GM12878 (cell line): ENCODE results near the gene HES7.

ENCODE experiments used
- CHD2 ChIP-seq: IDR thresholded peaks from 2 replicates; pipeline ENCODE4 v1.6.1; 2011; ENCODE audit warnings: low read depth, low read length, improper control_type of control experiment, borderline replicate concordance
- CTCF ChIP-seq, 3 experiments: IDR thresholded peaks in 2 of 3; conservative IDR thresholded peaks in 1 of 3; 2 replicates each; pipeline ENCODE4 v1.5.1; 2011; ENCODE audit warnings: low read depth in 3 of 3, low read length in 3 of 3, mild to moderate bottlenecking in 3 of 3, control low read depth in 2 of 3, moderate library complexity in 2 of 3, inconsistent platforms in 1 of 3, mixed read lengths in 1 of 3; ENCODE audit not compliant: control insufficient read depth in 2 of 3, insufficient read depth in 1 of 3; ENCODE audit errors: extremely low read depth in 1 of 3
- EGR1 ChIP-seq, 2 experiments: IDR thresholded peaks; 1 replicate in 1 of 2; 2 replicates in 1 of 2; pipeline ENCODE4 v1.6.1; 2011 to 2012; ENCODE audit warnings: low read depth in 2 of 2, low read length in 2 of 2, borderline replicate concordance in 1 of 2, mild to moderate bottlenecking in 1 of 2, moderate library complexity in 1 of 2
- EP300 ChIP-seq, 2 experiments: fragments of 150-350 bp in 1 of 2; IDR thresholded peaks; 2 replicates each; pipeline ENCODE4 v1.6.1; 2011 to 2012; ENCODE audit warnings: low read depth in 2 of 2, low read length in 2 of 2, borderline replicate concordance in 1 of 2, improper control_type of control experiment in 1 of 2, inconsistent platforms in 1 of 2; ENCODE audit not compliant: control insufficient read depth in 1 of 2
- KAT2A ChIP-seq: conservative IDR thresholded peaks from 2 replicates; pipeline ENCODE4 v1.6.1; 2011; ENCODE audit warnings: low read depth, low read length; ENCODE audit not compliant: control insufficient read depth
- NBN ChIP-seq: fragments of 450-650 bp; IDR thresholded peaks from 2 replicates; pipeline ENCODE4 v1.6.1; 2016
- NFYB ChIP-seq: IDR thresholded peaks from 2 replicates; pipeline ENCODE4 v1.6.1; 2011; ENCODE audit warnings: low read depth, mild to moderate bottlenecking, low read length, improper control_type of control experiment, moderate library complexity; ENCODE audit not compliant: insufficient read depth
- POLR2AphosphoS5 ChIP-seq: IDR thresholded peaks from 2 replicates; pipeline ENCODE4 v1.6.1; 2011; ENCODE audit warnings: mild to moderate bottlenecking, low read length, inconsistent platforms
- SUZ12 ChIP-seq: fragments of 200-600 bp; sonication (generic); IDR thresholded peaks from one replicate; pipeline ENCODE4 v1.6.1; 2018; ENCODE audit warnings: antibody characterized with exemption, mild to moderate bottlenecking; ENCODE audit not compliant: unreplicated experiment

GRCh38 chr17:8117367-8117979 is 6.4 kb downstream of the HES7 start:
- no peak for TF ChIP-seq NFYB
- no peak for TF ChIP-seq NBN
- TF ChIP-seq CTCF (IDR thresholded peaks at IDR 0.05 in 2 of 3, conservative IDR thresholded peaks at IDR 0.05 in 1 of 3; ENCODE audit: control insufficient read depth in 2 of 3, extremely low read depth in 1 of 3, insufficient read depth in 1 of 3, low read depth in 3 of 3, low read length in 3 of 3), result no peak
- no peak for TF ChIP-seq SUZ12
- no peak for TF ChIP-seq CHD2
- no peak for TF ChIP-seq EGR1 (IDR thresholded peaks at IDR 0.05; ENCODE audit: borderline replicate concordance in 1 of 2, low read depth in 2 of 2, low read length in 2 of 2)
- no peak for TF ChIP-seq KAT2A
- no peak for TF ChIP-seq EP300 (IDR thresholded peaks at IDR 0.05; ENCODE audit: borderline replicate concordance in 1 of 2, control insufficient read depth in 1 of 2, low read depth in 2 of 2, low read length in 2 of 2)
- no peak for TF ChIP-seq POLR2AphosphoS5
